ENCODE results near the gene GPC5.
"Not testable (repeated sequence)": the region's sequence is repeated elsewhere in the genome, so short reads cannot be mapped to it uniquely, and the experiment has no call there.

The GPC5 gene

DNA sequence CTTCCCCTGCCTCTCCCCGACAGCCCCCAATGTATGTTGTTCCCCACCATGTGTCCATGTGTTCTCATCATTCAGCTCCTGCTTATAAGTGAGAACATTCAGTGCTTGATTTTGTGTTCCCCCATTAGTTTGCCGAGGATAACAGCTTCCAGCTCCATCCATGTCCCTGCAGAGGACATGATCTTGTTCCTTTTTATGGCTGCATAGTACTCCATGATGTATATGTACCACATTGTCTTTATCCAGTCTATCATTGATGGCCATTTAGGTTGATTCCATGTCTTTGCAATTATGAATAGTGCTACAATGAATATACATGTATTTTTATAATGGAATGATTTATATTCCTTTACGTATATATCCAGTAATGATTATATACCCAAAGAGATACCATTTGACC is 399.9 kb downstream of the GPC5 start:
- not testable (repeated sequence) for DNase-seq

DNA sequence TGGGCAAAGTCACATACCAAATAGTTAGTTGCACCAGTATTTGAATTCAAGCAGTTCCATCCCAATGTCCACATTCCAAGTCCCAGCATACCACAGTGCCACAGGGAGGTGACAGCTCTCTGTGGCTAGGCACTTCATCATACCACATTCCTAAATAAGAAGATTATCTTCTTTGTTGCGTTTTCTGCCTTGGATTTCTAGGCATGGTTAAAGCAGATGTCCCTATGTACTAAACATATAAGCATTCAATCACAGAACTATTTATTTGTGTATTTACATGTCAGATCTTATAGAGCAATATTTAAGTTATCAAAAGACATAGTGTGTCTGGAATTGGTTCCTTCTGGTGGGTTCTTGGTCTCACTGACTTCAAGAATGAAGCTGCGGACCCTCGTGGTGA is 403.4 kb downstream of the GPC5 start:
- not testable (repeated sequence) for DNase-seq

DNA sequence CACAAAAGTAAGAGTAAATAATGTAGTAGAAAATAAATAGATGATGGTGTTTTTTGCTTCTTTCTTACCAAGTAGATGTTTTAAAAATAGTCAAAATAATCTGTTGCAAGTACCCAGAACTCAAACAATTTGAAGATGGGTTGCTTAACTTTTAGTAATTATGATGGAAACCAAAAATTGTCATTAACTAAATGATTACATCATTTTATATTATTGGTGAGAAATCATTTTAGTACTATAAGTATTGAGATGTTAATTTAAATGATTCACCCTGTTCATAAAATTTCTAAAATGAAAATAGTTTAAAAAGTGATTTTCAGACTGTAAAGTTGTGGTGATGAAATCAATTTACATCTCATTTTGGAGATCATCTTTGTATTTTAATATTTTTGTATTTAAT is 404.5 kb downstream of the GPC5 start:
- DNase-seq, result no peak

DNA sequence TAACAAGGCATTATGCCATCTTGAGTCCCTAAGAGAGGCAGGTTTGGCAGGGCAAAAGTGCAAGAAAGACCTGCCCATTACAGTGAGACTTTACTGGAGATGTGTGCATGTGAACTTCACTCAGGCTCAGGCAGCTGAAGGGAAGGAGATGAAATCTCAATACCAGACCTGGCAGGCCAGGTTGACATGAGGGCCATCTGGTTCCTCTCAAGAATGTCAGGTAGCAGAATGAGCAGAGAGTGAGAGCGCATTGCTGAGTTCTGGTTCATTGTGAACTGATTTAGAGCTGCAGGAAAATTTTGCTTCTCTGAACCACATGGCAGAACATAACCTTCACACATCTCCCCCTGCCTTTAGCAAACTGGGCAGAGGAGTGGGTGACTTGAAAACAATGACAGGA is 406.3 kb downstream of the GPC5 start:
- no peak for DNase-seq

DNA sequence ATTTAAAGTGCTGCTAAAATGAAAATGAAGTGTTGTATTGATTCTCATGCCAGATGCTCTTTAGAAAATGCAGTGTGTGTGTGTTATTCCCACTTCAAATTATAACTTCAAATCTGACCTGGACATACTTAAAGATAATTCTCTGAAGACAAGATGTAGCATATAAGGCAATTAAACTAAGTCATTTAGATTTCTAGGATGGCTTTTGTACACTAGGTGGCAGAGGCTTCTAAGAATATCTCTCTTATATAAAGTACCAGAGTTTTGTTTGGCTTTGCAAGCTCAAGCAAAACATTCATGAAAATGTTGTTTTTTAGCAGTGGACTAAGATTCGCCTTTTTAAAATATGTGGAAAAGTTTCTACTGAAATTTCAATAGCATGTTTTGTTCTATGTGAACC is 407.2 kb downstream of the GPC5 start:
- no peak for DNase-seq

DNA sequence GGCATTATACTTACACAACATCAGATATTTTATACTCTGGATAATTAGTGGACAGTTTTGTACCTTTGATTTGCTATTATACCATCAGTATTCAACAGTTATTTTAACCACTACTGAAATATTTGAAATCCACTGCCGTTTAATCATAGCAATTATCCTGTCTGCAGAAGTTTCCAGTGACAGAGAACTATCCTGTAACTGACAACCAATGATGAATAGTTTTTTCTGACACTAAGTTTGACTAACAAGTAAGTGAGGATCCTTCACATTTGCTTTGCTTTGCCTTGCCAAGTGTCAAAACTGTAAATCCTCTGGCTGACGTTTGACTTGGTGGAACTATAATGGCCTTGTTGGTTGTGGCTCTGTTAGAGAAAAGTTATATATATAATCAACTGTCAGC is 410.7 kb downstream of the GPC5 start:
- no peak for DNase-seq

DNA sequence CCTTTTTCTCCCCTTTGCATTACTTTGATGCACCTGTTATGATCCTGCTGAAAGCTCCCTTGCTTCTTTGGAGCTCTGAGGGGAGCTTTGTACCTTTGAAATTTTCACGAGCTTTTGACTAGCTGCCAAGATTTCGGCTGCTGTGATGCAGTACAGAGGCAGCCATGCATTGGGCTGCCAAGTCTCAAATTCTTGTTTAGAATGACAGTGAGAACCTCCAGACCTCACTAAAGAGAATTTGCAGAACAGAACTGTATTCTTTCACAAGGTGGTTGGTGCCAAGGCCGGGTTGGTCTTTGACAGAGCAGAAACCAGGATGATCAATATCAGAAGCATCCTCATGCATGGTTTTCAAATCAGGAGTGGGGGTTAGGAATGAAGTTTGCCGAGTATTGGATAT is 414.8 kb downstream of the GPC5 start:
- DNase-seq, result no peak

DNA sequence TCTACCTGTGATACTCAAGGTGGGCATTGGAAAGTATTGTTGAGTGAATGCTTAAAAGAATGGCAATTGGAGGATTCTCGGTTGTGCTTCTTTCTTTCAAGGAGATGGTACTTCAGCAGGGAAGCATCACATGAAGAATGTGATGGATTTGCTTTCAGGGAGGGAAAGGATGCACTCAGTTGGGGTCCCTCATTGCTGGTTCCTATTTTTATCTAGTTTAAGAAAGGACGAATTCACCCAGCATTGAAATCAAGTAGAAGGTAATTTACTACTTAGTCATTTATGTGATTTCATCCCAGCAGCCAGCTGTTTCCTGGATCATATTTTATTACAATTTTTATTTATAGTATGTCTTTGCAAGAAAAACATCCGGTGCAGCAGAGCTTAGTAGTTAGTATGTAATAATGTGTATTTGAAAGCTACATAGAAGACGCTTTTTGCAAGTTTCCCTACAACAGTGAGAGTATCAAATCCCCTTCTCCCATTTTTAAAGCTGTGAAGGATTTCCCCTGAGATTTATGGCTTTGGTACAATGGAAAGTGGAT is 417.9 kb downstream of the GPC5 start:
- no peak for DNase-seq

DNA sequence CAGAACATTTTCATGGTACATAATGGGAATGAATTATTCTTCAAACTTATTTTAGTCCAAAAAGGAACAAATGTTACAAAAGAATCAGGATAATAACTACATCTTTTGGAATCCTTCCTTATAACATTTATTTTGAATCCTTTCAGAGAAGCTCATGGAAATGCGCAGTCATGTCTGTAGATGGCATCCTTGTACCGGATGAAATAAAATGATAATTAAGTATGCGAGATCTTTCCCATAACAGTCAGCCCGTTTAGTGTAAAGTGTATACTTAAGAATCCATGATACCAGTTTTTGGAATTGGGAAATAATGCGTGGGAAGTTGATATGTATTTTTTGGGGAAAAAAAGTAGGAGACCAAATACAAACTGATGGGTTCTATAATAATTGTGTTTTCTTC is 418.8 kb downstream of the GPC5 start:
- no peak for DNase-seq

DNA sequence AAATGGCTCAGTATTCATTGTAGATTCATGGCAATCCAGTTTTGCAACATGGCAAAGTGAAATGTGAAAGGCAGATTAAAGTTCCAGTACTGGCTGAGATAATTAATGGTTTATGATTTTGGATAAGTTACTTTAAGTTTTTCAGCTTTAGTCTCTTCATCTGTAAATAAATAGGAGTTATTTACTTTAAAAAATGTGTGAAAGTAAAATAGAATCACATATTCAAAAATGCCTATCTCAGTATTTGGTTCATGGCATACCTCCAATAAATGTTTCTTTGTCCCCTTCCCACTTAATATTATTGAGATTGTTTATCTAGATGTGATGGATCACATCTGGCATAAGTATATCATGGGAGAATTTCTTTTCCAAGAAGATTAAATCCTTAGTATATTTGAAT is 426.0 kb downstream of the GPC5 start:
- DNase-seq, result no peak

DNA sequence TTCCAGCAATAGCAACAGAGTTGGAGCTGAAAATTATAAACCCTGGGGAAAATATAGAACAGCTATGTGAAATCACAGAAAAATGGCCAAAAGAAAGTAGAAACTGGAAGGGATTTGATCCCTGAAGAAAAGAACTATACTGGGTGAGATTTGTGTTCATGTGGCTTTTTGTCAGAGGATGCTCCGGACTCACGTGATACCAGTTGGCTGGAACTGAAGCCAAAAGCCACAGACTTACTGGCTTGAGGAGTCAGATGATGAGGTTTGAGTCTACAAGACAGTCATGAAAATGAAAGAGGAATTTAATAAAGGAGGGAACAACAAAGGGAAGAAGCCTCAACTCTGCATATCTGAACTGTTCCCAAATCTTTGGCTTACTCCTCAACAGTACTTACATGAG is 427.1 kb downstream of the GPC5 start:
- no peak for DNase-seq

DNA sequence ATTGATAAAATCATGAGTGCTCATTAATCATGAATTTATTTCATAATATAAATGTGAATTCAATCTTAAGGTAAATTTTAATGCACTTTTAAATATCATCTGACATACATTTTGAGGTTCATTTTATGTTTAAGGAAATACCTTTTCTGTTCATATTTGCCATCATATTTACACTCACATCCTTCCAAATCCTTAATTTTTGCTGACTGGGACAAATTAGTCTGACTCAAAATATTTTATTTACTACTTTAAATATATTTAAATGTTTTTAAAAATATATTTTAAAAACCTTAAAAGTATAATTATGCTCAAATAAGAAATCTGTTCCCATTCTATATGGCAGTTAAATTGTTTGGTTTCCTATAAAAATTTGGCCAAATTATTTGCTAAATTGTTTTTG is 438.1 kb downstream of the GPC5 start:
- DNase-seq, result no peak

DNA sequence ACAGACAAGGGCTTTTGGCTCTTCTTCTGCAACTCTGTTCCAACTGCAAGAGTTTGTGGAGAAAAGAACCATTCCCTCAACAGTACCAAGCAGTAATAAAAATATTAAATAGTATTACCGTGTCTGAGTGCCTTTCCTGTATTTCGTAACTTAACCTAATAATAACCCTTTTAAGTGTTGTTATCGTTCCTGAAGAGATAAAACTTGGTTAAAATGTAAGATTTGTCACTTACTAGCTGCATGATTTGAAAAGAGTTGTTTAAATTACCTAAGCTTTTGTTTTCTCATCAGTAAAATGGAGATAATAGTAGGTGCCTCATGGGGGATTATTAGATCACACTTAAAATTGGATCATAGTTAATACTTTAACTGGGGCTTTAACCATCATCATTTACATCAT is 447.2 kb downstream of the GPC5 start:
- no peak for DNase-seq

DNA sequence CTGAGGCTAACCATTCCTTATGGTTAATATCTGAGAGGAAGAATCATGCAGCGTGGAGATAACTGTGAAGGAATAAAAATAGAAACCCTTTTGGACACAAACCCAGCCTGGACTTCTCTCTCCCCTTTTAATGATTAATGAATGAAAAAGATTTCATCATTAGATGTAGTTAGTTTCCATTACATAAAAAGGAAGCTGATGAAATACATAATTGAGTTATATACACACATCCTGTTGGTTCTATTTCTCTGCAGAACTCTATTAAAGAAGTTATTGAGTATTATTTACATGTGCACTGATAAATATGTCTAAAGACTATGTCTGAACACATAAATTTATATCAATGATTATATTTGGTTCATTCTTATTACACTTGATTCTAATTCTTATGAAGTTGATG is 465.3 kb downstream of the GPC5 start:
- DNase-seq, result no peak

DNA sequence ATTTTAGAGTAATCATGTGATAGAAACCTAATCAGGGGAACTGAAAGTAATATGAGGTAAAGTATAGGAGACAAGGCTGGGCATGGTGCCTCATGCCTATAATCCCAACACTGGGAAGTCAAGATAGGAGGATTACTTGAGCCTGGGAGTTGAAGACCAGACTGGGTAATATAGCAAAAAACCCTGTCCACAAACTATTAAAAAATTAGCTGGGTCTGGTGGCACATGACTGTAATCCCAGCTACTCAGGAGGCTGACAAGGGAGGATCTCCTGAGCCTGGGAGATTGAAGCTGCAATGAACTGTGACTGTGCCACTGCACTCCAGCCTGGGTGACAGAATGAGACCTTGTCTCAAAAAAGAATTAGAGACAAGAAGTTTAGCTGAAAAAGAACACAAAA is 469.9 kb downstream of the GPC5 start:
- no peak for DNase-seq

DNA sequence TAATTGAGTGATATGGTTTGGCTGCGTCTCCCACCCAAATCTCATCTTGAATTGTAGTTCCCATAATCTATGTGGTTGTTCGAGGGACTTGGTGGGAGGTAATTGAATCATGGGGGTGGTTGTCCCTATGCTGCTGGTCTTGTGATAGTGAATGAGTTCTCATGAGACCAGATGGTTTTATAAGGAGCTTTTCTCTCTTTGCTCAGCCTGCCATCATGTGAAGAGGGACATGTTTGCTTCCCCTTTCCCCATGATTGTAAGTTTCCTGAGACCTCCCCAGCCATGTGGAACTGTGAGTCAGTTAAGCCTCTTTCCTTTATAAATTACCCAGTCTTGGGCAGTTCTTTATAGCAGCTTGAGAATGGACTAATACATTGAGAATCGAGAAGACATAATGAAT is 480.1 kb downstream of the GPC5 start:
- no peak for DNase-seq

DNA sequence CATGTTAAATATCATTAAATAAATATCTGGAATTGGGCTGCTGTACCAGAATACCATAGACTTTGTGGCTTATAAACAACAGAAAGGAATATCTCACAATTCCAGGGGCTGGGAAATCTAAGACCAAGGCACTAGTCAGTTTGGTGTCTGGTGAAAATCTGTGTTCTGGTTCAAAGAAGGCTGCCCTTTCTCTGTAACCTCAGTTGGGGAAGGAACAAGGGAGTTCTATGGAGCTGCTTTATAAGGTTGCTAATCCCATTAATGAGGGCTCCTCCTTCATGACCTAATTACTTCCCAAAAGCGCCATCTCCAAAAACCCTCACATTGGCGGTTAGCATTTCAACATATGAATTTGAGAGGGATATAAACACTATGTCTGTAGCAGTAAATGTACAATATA is 480.9 kb downstream of the GPC5 start:
- DNase-seq, result no peak

DNA sequence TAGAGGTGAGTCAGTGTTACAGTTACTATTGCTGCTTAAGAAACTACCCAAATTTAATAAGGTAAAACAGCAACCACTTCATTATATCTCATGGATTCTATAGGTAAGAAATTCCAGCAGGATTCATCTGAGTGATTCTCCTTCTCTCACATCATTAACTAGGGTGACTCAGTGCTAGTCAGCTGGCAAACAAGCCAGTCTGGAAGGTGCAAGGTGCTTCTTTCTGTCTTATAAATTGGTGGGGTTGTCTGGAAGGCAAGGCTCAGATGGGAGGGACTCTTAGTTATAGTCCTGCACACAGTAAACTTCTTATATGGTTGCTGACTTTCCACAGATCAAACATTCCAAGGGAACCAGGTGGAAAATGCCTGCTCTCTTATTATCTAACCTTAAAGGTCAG is 484.5 kb downstream of the GPC5 start:
- DNase-seq, result no peak

DNA sequence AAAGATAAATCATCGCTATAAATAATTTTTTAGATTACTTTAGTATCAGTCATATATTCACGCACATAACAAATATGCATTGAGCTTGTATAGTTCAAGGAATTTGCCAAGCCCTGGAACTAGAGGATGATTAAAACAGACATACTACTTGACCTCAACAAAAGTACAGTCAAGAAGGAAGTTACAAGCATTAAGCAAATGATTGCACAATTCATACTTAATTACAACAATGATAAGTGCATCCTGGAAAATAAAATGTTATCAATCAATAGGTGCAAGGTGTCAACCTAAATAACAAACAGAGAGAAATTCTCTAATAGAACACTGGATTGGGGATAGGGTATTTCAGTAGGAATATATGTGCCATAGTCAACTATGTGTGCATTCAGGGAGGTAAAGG is 491.2 kb downstream of the GPC5 start:
- DNase-seq, result no peak

DNA sequence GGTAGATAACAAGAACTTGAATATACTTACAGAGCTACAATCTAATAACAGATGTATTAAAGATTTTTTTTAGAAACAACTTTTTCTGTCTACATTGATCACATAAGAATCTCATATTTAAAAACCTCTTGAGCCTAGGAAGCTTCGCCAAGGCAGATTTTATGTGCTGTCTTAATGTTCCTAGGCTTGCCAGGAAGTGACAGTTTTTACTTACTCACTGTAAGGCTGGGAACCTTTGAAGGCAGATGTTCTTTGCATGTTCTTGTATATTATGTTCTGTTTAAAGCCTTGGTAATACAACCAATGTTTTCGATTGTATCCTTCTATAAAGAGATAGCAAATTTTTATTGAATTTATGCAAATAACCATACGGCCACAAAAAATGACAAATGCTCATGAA is 492.7 kb downstream of the GPC5 start:
- DNase-seq, result no peak

DNA sequence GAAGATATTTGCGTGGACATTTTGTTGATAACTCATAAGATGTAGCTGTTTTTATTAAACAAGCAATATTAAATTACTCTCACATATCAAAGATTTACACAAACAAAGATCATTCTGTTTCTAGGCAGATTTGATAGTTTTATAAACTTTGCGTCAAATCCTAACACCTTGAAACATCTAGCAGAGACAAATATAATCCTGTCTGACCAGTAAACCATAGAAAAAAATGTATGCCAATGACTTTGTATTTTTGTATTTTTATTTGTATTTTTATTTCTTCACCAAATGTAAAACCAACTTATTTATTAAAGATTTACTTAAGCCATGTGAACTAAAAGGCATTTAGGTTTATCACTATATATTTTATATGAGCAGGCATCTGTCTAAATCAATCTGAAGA is 494.6 kb downstream of the GPC5 start:
- no peak for DNase-seq

DNA sequence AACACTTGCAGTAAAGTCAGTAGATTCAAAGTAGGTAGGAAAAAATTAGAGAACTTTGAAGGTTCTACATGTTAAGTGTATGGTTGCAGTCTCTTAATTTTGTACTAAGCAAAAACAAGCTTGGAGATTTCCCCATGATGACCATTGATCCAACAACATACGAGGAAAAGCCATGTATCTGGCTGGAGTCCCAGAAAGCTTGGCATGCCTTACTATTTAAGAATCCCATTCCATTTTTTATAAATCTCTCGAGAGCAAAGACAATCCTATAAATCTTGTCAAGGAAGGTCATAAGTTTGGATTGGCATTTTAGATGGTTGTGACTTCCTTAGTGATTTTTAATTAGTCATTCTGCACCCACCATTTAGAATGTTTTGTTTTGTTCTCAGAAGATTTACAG is 495.9 kb downstream of the GPC5 start:
- DNase-seq, result no peak

DNA sequence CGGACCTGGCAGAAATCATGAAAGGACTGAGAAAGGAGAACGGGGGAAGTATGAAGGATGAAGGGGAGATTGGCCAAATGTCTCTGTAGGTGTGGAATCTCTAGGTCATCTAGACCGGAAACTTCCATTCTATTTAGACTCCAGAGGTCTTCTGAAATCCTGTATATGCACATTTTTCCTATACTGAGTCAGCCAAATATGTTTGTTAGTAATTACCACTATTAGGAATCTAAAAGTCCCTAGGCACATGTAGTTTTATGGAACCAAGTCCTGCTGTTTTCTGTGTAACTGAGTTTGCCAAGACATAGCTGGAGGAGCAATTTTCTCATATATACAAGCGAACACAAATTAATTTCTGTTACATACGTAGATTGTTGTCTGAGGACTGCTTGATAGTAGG is 498.1 kb downstream of the GPC5 start:
- DNase-seq, result no peak

DNA sequence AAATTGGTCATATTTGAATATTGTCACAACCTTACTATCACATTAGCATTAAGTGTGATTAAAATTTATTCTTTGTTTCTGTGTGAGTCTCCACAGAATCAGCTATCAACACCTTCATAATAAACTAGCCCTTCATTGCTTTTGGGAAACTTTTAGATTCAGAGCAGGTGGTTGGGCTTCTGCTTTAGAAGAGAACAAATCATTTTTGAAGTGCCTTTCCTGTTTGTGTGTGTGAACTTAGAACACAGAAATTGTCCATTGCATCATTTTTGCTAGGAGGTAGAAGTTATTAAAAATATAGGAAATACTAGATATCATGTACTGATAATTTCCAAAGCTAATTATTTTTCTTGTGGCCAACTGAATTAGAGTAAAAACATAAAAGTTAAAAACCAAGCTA is 500.6 kb downstream of the GPC5 start:
- not testable (repeated sequence) for DNase-seq

DNA sequence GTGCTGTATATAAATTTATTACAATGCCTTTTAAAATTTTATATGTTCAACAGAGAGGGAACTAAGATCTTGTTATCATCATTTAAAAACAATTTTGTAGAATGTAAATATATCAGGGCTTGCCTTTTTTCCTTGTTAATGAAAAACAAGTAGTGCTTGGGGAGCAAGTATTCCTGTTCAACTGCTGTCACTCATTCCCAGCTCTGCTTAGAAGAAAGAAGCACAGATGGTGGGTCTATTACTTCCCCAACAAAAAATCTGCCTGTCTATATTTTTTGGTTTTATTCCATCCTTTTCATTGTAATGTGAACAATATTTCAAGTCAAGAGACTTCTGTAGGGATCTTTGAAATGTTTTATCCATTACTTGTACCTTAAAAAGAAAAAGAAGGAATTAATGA is 503.9 kb downstream of the GPC5 start:
- no peak for DNase-seq

DNA sequence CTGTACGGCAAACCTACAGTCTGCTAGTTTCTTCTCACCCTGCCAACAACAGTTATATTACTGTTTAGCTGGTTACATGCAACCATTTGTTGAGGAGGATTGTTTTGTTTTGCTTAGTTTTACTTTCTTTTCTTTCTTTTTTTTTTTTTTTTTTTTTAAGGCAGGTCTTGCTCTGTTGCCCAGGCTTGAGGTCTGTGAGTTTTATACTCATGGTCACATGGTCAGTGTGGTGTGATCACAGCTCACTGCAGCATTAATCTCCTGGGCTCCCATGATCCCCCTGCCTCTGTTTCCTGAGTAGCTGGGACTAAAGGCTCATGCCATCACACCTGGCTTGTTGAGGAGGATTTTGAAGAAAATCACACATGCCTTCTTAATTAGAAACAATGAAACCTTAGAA is 505.6 kb downstream of the GPC5 start:
- no peak for DNase-seq
